Panc1 (cell line): ENCODE results near the gene ATG4B. TPM values are rescaled to one million over a fixed set of nuclear protein-coding genes. Genes with fewer than 3 reads are reported as not detected.

Source experiments
- ATAC-seq: fragments of 200-7000 bp; cut with Tn5 transposase; 2 replicates; pipeline ENCODE4 v1.9.1; 2020; ENCODE audit warnings: mild to moderate bottlenecking, moderate library complexity
- BruUV-seq: library from RNA; stranded (reverse); fragments of 400-500 nt; replicated peaks from 2 replicates; lab custom pipeline; 2021; lab: Mats Ljungman, UMichigan
- CTCF ChIA-PET: fragments of 300-600 bp; sonication (Branson Sonifier 250); formaldehyde crosslinking; loops from one replicate; lab custom pipeline; 2022; ENCODE audit warnings: antibody characterized with exemption; lab: Charles Lee
- POLR2A ChIA-PET: fragments of 300-600 bp; sonication (Branson Sonifier 250); formaldehyde crosslinking; loops from one replicate; lab custom pipeline; 2022; ENCODE audit warnings: antibody characterized with exemption; lab: Charles Lee
- DNase-seq: peaks from one replicate; pipeline ENCODE4 v3.0.0-alpha.2; 2010; ENCODE audit warnings: low read depth, low spot score
- H3K27ac ChIP-seq: 2 replicates; pipeline ENCODE4 v1.5.1; 2011; ENCODE audit warnings: mild to moderate bottlenecking, low read length, inconsistent platforms
- H3K27me3 ChIP-seq: fragments of 200-500 bp; sonication (Bioruptor generic); 2 replicates; pipeline ENCODE4 v1.6.0; 2014; ENCODE audit warnings: low read length, inconsistent platforms; ENCODE audit not compliant: control insufficient read depth, insufficient read depth
- H3K36me3 ChIP-seq: fragments of 200-500 bp; sonication (Bioruptor generic); 2 replicates; pipeline ENCODE4 v1.5.1; 2014; ENCODE audit warnings: inconsistent platforms, mild to moderate bottlenecking, low read length, moderate library complexity; ENCODE audit not compliant: control insufficient read depth, insufficient read depth
- H3K4me1 ChIP-seq: 2 replicates; pipeline ENCODE4 v1.5.1; 2011; ENCODE audit warnings: inconsistent platforms, mild to moderate bottlenecking, low read length, moderate library complexity; ENCODE audit not compliant: control insufficient read depth, insufficient read depth
- H3K4me3 ChIP-seq, 2 experiments: 2 replicates each; pipeline ENCODE4 v1.5.1; 2011 to 2012; ENCODE audit warnings: low read depth in 2 of 2, low read length in 2 of 2, mild to moderate bottlenecking in 2 of 2, inconsistent platforms in 1 of 2, moderate library complexity in 1 of 2
- H3K9me3 ChIP-seq: fragments of 200-500 bp; sonication (Bioruptor generic); 2 replicates; pipeline ENCODE4 v1.5.1; 2014; ENCODE audit warnings: low read depth, mild to moderate bottlenecking, inconsistent platforms, low read length, moderate library complexity; ENCODE audit not compliant: control insufficient read depth, insufficient read depth
- POLR2AphosphoS5 ChIP-seq: IDR thresholded peaks from 2 replicates; pipeline ENCODE4 v1.6.1; 2012; ENCODE audit warnings: mild to moderate bottlenecking, low read depth, low read length, moderate library complexity
- SIN3A ChIP-seq: IDR thresholded peaks from 2 replicates; pipeline ENCODE4 v1.6.1; 2012; ENCODE audit warnings: low read depth, mild to moderate bottlenecking, low read length, moderate library complexity, borderline replicate concordance; ENCODE audit not compliant: insufficient read depth
- TCF7L2 ChIP-seq: IDR thresholded peaks from 2 replicates; pipeline ENCODE4 v1.6.1; 2011; ENCODE audit warnings: mild to moderate bottlenecking, low read depth, low read length, inconsistent platforms
- in situ Hi-C: cut with HindIII; loops from 2 replicates; pipeline ENCODE4 v1.10.0; 2016; ENCODE audit warnings: low sequenced_read_pairs, low pct_unique_long_range_greater_than_20kb
- intact Hi-C: fragments of 100-400 bp; cut with micrococcal nuclease; formaldehyde crosslinking; loops from one replicate; pipeline ENCODE4 v1.10.0; 2022; ENCODE audit not compliant: unreplicated experiment
- total RNA-seq: library from RNA; stranded (reverse); gene quantifications from one replicate; pipeline ENCODE4 v1.2.1, GENCODE V29; 2021; ENCODE audit not compliant: unreplicated experiment
- TF ChIP-seq, protein P1 (sequence below): fragments of 450-650 bp; IDR thresholded peaks from 2 replicates; pipeline ENCODE4 v1.5.1; 2017; ENCODE audit warnings: mild to moderate bottlenecking
- TF ChIP-seq, protein P2 (sequence below), 2 experiments: IDR thresholded peaks; 2 replicates each; pipeline ENCODE4 v1.6.1; 2011 to 2012; ENCODE audit warnings: low read depth in 2 of 2, control low read depth in 1 of 2, low read length in 1 of 2, mild to moderate bottlenecking in 1 of 2, moderate library complexity in 1 of 2; ENCODE audit not compliant: insufficient read depth in 1 of 2

Gene ATG4B
- total RNA-seq, 1 experiment from 2014 or later, result 84.2 TPM

DNA sequence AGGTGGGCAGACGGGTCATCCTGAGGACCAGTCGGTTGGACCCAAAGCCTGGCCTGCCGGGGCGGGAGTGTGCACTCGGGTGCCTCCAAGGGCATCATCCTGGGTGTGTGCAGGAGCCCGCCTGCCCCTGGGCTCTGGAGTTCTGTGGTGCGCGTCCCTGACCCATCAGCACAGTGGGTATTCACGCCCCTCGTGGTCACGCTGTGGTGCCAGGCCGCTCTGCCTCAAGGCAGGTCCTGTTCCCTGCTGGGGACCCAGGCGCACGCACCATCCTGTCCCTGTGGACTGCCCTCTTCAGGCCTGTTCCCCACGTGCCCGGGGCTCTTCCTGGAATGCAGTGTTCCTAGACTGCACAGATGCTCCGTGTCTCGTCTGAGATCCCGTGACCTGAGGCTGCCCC, 82.6 kb downstream of the ATG4B start:
- no peak overlapping the region for H3K4me3 ChIP-seq
- POLR2A ChIA-PET, result no interaction called here
- H3K4me1 ChIP-seq, result no peaks in the 10 kb centered on the region
- TF ChIP-seq SIN3A (no peak), POLR2AphosphoS5 (no peak), TCF7L2 (no peak)
- TF ChIP-seq, protein P1, sequence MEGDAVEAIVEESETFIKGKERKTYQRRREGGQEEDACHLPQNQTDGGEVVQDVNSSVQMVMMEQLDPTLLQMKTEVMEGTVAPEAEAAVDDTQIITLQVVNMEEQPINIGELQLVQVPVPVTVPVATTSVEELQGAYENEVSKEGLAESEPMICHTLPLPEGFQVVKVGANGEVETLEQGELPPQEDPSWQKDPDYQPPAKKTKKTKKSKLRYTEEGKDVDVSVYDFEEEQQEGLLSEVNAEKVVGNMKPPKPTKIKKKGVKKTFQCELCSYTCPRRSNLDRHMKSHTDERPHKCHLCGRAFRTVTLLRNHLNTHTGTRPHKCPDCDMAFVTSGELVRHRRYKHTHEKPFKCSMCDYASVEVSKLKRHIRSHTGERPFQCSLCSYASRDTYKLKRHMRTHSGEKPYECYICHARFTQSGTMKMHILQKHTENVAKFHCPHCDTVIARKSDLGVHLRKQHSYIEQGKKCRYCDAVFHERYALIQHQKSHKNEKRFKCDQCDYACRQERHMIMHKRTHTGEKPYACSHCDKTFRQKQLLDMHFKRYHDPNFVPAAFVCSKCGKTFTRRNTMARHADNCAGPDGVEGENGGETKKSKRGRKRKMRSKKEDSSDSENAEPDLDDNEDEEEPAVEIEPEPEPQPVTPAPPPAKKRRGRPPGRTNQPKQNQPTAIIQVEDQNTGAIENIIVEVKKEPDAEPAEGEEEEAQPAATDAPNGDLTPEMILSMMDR, result no peak
- TF ChIP-seq, protein P2, sequence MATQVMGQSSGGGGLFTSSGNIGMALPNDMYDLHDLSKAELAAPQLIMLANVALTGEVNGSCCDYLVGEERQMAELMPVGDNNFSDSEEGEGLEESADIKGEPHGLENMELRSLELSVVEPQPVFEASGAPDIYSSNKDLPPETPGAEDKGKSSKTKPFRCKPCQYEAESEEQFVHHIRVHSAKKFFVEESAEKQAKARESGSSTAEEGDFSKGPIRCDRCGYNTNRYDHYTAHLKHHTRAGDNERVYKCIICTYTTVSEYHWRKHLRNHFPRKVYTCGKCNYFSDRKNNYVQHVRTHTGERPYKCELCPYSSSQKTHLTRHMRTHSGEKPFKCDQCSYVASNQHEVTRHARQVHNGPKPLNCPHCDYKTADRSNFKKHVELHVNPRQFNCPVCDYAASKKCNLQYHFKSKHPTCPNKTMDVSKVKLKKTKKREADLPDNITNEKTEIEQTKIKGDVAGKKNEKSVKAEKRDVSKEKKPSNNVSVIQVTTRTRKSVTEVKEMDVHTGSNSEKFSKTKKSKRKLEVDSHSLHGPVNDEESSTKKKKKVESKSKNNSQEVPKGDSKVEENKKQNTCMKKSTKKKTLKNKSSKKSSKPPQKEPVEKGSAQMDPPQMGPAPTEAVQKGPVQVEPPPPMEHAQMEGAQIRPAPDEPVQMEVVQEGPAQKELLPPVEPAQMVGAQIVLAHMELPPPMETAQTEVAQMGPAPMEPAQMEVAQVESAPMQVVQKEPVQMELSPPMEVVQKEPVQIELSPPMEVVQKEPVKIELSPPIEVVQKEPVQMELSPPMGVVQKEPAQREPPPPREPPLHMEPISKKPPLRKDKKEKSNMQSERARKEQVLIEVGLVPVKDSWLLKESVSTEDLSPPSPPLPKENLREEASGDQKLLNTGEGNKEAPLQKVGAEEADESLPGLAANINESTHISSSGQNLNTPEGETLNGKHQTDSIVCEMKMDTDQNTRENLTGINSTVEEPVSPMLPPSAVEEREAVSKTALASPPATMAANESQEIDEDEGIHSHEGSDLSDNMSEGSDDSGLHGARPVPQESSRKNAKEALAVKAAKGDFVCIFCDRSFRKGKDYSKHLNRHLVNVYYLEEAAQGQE (IDR thresholded peaks at IDR 0.05; ENCODE audit: insufficient read depth in 1 of 2, low read depth in 2 of 2, low read length in 1 of 2), result no peak
- CTCF ChIA-PET, result no interaction called here
- no peak for DNase-seq
- ATAC-seq, result peak; percentile 47
- no peaks in the 10 kb centered on the region for H3K9me3 ChIP-seq
- no peaks in the 10 kb centered on the region for H3K36me3 ChIP-seq
- H3K27ac ChIP-seq, result no peak overlapping the region
- intact Hi-C loops (no loop called here), in situ Hi-C loops (no loop called here)
- H3K27me3 ChIP-seq, result no peaks in the 10 kb centered on the region
- BruUV-seq, result no TSS peak

DNA sequence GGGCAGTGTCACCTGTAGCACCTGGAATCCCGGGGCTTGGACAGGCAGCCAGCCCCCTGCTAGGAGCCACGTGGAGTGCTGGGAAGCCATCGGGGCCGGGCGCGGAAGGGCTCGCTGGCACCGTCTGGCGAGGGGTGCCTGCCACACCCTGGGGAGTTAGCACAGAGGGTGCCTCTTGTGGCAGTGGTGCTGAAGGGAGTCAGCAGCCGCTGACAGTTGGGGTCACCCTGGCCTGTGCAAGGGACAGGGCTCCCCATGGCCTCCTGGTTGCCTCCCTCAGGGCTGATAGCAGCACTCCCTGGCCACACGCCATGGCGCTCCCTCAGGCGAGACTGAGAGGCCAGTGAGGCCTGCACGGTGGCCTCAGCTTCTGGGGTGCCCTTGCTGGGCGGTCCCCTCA, 83.1 kb downstream of the ATG4B start:
- ATAC-seq, result no peak
- H3K9me3 ChIP-seq, result no peaks in the 10 kb centered on the region

More for the DNA sequence above, 83.1 kb downstream of the ATG4B start:
- TF ChIP-seq TCF7L2 (no peak), POLR2AphosphoS5 (no peak), SIN3A (no peak)
- TF ChIP-seq, protein P1, result no peak
- TF ChIP-seq, protein P2 (IDR thresholded peaks at IDR 0.05; ENCODE audit: insufficient read depth in 1 of 2, low read depth in 2 of 2, low read length in 1 of 2), result no peak
- CTCF ChIA-PET, result no interaction called here
- no peaks in the 10 kb centered on the region for H3K36me3 ChIP-seq
- DNase-seq, result no peak
- intact Hi-C loops (no loop called here), in situ Hi-C loops (no loop called here)
- H3K4me3 ChIP-seq, result no peak overlapping the region
- no peak overlapping the region for H3K27ac ChIP-seq
- BruUV-seq, result no TSS peak
- H3K4me1 ChIP-seq, result no peaks in the 10 kb centered on the region
- POLR2A ChIA-PET, result no interaction called here
- no peaks in the 10 kb centered on the region for H3K27me3 ChIP-seq
